ENCODE data around the gene PKNOX2. TPM values are rescaled to one million over a fixed set of nuclear protein-coding genes. Genes with fewer than 3 reads are reported as not detected.

The PKNOX2 gene
- total RNA-seq, 1 donor from 2014 or later, result 7.6 TPM

- intact Hi-C loops (cut with micrococcal nuclease), result no loop called here
- DNase-seq (no peak), ATAC-seq (no peak)
These were observed 15.8 kb upstream of the PKNOX2 start for GRCh38 chr11:125148743-125149142.

- intact Hi-C loops (cut with micrococcal nuclease), result no loop called here
These were observed 10.7 kb upstream of the PKNOX2 start for GRCh38 chr11:125153837-125154236.

GRCh38 chr11:125154378-125155099, 10.0 kb upstream of the PKNOX2 start:
- intact Hi-C loops (cut with micrococcal nuclease), result no loop called here
- ATAC-seq, result no peak
- DNase-seq, result no peak

More at GRCh38 chr11:125153837-125154236, 10.7 kb upstream of the PKNOX2 start:
- ATAC-seq (no peak), DNase-seq (no peak)

- intact Hi-C loops (cut with micrococcal nuclease), result no loop called here
- no peak for ATAC-seq
- DNase-seq, result no peak
These were observed 9.5 kb upstream of the PKNOX2 start for GRCh38 chr11:125155100-125155444.

- ATAC-seq, result no peak
- DNase-seq, result no peak
- intact Hi-C loops (cut with micrococcal nuclease), result no loop called here
These were observed 8.8 kb upstream of the PKNOX2 start for GRCh38 chr11:125155767-125156166.

- ATAC-seq (no peak), DNase-seq (no peak)
- intact Hi-C loops (cut with micrococcal nuclease), result no loop called here
These were observed 8.0 kb upstream of the PKNOX2 start for GRCh38 chr11:125156346-125157117.

GRCh38 chr11:125157118-125157733, 7.3 kb upstream of the PKNOX2 start:
- intact Hi-C loops (cut with micrococcal nuclease), result no loop called here
- no peak for ATAC-seq

GRCh38 chr11:125157953-125158680, 6.4 kb upstream of the PKNOX2 start:
- no peak for ATAC-seq
- intact Hi-C loops (cut with micrococcal nuclease), result no loop called here
- no peak for DNase-seq

More at GRCh38 chr11:125157118-125157733, 7.3 kb upstream of the PKNOX2 start:
- no peak for DNase-seq

- DNase-seq (no peak), ATAC-seq (no peak)
- intact Hi-C loops (cut with micrococcal nuclease), result loop anchor here (10.0 kb wide), 2 partner anchors 192 to 242 kb away; no protein-coding TSS in a partner anchor
These were observed 1.8 kb upstream of the PKNOX2 start for GRCh38 chr11:125162743-125163142.

- no peak for ATAC-seq
- DNase-seq, result no peak
- intact Hi-C loops (cut with micrococcal nuclease), result loop anchor here (10.0 kb wide), 2 partner anchors 191 to 241 kb away; no protein-coding TSS in a partner anchor
These were observed 1.0 kb upstream of the PKNOX2 start for GRCh38 chr11:125163431-125164063.

- DNase-seq (no peak), ATAC-seq (no peak)
- intact Hi-C loops (cut with micrococcal nuclease), result loop anchor here (10.0 kb wide), 2 partner anchors 191 to 241 kb away; no protein-coding TSS in a partner anchor
These were observed 495 bp upstream of the PKNOX2 start for GRCh38 chr11:125164091-125164421.

GRCh38 chr11:125165111-125165842, 726 bp downstream of the PKNOX2 start:
- DNase-seq (peak; percentile 65), ATAC-seq (peak; percentile 21)
- intact Hi-C loops (cut with micrococcal nuclease), result loop anchor here (10.0 kb wide), 2 partner anchors 190 to 240 kb away; no protein-coding TSS in a partner anchor

- peak; percentile 9 for ATAC-seq
- peak; percentile 46 for DNase-seq
- intact Hi-C loops (cut with micrococcal nuclease), result loop anchor here (10.0 kb wide), 2 partner anchors 189 to 239 kb away; no protein-coding TSS in a partner anchor
These were observed 1.6 kb downstream of the PKNOX2 start for GRCh38 chr11:125165843-125166763.

- ATAC-seq (no peak), DNase-seq (no peak)
- intact Hi-C loops (cut with micrococcal nuclease), result loop anchor here (10.0 kb wide), 2 partner anchors 188 to 238 kb away; no protein-coding TSS in a partner anchor
These were observed 2.3 kb downstream of the PKNOX2 start for GRCh38 chr11:125166764-125167291.

GRCh38 chr11:125167292-125167953, 2.9 kb downstream of the PKNOX2 start:
- ATAC-seq, result no peak
- peak; percentile 67 for DNase-seq
- intact Hi-C loops (cut with micrococcal nuclease), result loop anchor here (10.0 kb wide), 2 partner anchors 187 to 237 kb away; no protein-coding TSS in a partner anchor

Data from left ventricle myocardium superior (tissue), 1 donor.